T-helper 22 cell (primary cell): ENCODE results near the gene NBEAL1.
"Not testable (repeated sequence)": the region's sequence is repeated elsewhere in the genome, so short reads cannot be mapped to it uniquely, and the experiment has no call there.

Experiments used
- DNase-seq: peaks from one replicate; pipeline ENCODE4 v3.0.0-alpha.2; 2020; ENCODE audit warnings: low read depth

Gene NBEAL1

DNA sequence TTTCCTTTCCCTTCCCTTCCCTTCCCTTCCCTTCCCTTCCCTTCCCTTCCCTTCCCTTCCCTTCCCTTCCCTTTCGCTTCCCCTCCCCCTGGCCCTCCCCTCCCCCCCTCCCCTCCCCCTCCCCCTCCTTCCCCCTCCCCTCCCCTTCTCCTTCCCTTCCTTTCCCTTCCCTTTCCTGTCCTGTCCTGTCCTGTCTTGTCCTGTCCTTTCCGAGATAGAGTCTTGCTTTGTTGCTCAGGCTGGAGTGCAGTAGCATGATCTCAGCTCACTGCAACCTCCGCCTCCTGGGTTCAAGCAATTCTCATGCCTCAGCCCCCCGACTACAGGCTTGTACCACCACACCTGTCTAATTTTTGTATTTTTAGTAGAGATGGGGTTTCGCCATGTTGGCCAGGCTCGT is 24.5 kb downstream of the NBEAL1 start:
- not testable (repeated sequence) for DNase-seq

DNA sequence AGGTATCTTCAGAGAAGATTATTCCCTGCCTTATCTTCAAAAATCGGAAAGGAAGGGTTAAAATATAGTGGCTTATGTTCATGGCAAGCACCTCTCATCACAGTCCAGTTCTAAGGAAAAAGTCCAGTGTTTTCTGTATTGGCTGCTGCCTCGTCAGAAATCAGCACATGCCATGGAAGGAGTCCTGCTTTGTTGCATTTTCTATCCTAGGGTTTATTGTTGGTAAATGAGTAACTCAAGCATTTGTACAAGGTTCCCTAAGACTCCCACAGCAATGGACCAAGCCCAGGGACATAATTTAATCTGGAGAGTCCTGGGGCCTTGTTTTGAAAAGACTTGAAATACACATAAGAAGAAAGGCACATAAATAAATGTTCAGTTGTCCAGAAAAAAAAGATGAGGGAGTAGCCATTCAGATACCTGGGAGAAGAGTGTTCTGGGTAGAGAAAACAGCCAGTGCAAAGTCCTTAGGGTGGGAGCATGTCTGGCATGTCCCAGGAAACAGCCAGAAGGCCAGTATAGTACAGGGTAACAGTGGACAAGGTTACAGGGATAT is 26.4 kb downstream of the NBEAL1 start:
- DNase-seq: no peak

DNA sequence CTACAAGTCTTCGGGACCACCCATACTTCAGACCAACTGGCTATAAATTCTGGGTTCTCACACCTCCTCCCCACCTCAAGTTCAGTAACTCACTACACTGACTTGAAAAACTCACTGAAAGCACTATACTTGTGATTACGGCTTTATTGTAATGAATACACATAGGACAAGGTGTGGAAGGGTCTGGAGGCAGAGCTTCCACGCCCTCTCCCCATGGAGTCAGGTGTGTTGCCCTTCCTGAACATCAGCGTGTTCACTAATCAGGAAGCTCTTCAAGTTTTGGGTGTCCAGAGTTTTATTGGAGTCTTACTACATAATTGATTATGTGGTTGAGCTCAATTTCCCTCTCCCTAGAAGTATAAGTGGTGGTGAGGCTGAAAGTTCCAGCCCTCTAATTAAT is 27.5 kb downstream of the NBEAL1 start:
- DNase-seq: no peak

DNA sequence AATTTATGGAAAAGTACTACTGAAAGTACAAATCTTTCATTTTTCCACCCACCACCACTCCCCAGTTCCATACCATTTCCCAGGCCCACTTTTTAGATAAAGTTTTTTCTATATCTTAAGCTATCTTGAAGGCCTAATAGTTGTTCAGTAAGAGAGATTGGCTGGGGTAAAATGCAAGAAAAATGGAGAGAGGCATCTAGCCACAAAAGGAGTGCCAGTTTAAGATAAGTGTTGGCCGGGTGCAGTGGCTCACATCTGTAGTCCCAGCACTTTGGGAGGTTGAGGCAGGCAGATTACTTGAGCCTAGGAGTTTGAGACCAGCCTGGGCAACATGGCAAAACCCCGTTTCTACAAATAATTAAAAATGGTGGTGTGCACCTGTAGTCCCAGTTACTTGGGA is 28.6 kb downstream of the NBEAL1 start:
- DNase-seq: no peak

DNA sequence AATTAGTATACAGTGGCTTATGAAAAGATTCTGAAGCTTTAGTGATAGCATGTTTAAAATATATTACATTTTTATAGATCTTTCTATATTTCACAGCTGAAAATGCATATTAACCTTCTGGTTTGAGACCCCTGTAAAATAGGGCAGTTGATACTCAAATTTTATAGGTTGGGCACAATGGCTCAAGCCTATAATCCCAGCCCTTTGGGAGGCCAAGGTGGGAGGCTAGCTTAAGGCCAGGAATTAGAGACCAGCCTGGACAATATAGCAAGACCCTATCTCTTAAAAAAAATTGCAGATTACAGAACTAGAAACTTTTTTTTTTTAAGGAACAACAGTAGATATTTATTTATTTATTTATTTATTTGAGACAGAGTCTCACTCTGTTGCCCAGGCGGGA is 31.2 kb downstream of the NBEAL1 start:
- no peak for DNase-seq

DNA sequence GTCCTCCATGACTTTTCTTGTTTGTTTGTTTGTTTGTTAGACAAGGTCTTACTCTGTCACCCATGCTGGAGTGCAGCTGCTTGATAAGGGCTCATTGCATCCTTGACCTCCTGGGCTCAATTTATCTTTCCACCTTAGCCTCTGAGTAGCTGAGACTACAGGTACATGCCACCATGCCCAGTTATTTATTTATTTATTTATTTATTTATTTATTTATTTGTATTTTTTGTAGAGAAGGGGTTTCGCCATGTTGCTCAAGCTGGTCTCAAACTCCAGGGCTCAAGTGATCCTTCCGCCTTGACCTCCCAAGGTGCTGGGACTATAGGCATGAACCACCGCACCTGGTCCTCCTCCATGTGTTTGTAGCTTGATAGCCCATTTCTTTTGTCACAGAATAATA is 37.9 kb downstream of the NBEAL1 start:
- DNase-seq: no peak

DNA sequence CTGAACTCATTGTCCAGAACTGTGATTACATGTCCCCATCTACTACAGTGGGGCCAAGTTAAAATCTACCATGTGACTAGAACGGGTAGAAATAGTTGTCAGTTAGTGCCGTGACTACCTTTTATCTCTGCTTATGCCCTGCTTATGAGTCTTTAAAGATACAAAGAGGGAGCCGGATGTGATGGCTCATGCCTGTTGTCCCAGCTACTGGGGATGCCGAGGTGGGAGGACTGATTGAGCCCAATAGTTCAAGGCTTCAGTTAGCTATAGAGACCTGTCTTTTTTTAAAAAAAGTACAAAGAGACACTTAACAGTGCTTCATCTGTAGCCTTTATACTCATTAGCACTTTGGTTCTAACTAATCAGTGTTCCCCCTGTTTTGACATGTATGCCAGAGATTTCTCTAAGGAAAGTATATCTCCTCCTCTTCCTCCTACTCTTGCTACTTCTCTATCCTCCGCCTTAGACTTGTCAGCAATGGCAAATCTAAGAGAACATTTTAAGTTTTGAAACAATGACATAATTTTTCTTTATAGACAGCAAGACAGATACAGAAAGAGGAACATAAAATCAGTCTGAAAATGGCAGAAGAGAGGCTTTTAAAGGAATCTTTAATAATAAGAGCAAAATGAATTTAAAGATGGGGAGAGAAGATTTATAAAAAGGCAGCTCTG is 45.0 kb downstream of the NBEAL1 start:
- DNase-seq: no peak

DNA sequence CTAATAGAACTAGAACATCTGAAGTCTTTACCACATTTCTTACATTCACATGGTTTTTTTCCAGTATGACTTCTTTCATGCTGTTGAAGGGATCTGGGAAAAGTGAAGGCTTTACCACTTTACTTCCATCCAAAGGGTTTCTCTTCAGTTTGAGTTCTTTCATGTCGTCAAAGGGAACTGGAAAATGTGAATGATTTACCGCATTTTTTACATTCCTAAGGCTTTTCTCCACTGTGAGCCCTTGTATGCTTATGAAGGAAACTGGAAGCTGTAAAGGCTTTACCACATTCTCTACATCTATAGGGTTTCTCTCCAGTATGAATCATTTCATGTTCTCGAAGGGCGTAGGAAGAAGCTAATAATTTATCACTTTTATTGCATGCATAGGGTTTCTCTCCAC is 46.7 kb downstream of the NBEAL1 start:
- DNase-seq: no peak

DNA sequence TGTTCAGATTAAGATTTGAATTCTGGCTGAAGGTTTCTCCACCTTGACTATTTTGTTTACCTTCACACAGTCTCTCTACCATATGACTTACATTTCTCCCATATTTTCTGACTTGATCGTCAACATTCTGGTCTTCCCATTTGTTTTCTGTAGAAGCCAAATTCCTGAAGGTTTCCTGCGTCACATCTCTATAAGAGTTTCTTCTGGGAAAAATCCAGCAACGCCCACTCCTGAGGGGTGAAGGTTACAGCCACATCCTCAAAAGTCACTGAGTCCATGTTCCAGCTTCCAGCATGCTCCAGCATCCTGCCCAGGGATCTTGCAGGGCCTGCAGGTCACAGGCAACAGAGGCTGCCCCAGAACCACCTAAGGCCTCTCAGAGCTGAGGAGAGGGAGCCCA is 47.5 kb downstream of the NBEAL1 start:
- no peak for DNase-seq

DNA sequence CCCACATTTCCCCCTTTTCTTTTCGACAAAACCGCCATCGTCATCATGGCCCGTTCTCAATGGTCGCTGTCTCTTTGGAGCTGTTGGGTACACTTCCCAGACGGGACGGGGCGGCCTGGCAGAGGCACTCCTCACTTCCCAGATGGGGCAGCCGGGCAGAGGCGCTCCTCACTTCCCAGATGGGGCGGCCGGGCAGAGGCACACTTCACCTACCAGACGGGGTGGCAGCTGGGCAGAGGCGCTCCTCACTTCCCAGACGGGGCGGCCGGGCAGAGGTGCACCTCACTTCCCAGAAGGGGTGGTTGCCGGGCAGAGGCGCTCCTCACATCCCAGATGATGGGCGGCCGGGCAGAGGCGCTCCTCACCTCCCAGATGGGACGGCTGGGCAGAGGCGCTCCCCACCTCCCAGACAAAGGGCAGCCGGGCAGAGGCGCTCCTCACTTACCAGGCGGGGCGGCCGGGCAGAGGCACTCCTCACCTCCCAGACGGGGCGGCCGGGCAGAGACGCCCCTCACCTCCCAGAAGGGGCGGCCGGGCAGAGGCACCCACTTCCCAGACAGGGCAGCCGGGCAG is 51.9 kb downstream of the NBEAL1 start:
- DNase-seq: not testable (repeated sequence)

DNA sequence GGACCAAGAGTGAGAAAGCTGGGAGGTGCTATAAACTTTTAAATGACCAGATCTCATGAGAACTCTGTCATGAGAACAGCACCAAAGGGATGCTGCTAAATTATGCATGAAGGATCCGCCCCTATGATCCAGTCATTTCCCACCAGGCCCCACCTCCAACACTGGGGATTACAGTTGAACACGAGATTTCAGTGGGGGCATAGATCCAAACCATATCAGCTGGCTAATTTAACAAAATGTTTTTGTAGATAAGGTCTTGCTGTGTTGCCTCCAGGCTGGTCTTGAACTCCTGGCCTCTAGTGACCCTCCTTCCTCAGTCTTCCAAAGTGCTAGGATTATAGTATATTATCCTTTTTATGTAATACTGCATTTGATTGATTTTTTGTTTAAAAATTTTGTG is 56.0 kb downstream of the NBEAL1 start:
- DNase-seq: no peak

DNA sequence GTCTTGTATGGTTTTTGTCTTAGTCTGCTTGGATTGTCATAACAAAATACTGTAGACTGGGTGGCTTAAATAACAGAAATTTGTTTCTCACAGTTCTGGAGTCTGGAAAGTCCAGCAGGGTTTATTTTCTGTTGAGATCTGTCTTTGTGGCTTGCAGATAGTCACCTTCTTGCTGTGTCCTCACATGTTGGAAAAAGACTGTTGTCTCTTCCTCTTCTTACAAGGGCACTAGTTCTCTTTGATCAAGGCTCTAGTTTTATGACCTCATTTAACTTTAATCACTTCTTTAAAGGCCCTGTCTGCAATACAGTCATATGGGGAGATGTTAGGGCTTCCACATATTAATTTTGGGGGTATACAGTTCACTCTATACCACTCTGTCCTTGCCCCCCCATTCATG is 56.5 kb downstream of the NBEAL1 start:
- DNase-seq: no peak

DNA sequence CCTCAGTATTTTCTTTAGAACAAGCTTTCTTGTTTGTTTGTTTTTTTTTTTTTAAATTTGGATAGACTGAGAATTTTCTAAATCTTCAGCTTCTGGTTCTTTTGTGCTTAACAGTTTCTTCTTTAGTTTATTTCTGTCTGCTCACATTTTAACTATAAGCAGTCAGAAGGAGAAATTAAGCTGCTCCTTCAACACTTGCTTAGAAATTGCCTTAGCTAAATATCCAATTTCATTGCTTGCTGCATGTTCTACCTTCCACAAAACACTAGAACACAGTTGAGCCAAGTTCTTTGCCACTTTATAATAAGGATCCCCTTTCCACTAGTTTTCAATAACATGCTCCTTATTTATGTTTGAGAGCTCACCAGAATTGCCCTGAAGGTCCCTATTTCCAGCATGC is 57.7 kb downstream of the NBEAL1 start:
- DNase-seq: no peak

DNA sequence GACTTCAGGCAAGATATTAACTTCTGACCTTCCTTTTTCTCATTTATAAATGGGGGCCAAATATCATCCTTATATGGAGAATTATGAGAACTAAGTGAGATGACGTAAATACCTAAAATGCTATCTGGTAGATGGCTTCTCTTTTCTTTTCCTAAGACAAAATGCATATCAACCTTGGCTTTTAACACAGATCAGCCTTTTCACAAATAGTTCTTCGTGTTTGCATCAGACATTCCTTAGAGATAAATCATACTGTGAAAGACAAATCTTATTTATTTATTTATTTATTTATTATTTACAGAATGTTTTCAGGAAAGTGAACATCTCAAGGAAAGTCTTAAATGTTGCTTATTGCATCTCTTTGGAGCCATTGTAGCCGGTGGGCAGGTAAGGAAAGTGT is 62.8 kb downstream of the NBEAL1 start:
- DNase-seq: no peak

DNA sequence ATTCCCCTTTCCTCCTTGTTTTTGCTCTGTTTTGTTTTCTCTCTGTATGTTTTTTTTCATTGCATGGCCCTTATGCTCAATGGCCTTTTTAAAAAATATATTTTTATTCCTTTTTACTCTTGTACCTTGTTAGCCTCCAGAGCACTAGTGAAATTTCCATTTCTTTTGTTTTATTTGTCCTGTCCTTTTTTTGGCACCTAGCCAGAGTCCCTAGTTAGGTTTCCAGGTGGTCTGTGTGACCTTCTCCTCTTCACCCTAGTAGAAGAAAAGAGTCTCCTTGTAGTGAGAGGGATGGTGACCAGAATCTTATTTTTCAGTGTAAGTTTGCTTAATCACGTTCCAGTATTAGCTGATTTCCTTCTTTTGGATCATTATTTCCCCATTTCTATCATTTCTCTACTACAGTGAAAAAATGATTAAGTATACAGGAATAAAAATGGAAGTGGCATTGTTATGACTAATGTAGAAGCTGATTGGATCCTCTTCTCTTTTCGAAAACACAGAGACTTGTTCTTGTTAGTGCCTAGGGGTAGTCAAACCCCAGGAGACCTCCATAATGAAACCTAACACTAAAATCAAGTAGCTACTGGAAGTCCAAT is 65.9 kb downstream of the NBEAL1 start:
- DNase-seq: no peak

DNA sequence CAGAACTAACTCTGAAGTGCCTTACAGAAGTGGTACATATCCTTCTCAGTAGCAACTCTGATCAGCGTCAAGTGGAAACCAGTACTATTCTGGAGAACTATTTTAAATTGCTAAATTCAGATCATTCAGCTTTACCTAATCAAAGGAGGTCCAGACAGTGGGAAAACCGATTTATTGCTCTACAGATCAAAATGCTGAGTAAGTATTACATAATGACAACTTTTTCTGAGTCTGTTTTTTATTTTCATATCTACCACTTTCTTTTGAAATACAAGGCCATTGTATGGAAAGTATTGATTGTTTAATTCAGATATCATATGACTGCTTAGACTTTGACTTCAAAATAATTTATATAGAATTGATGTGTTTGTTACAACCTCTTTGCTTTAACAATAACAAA is 68.7 kb downstream of the NBEAL1 start:
- DNase-seq: no peak

DNA sequence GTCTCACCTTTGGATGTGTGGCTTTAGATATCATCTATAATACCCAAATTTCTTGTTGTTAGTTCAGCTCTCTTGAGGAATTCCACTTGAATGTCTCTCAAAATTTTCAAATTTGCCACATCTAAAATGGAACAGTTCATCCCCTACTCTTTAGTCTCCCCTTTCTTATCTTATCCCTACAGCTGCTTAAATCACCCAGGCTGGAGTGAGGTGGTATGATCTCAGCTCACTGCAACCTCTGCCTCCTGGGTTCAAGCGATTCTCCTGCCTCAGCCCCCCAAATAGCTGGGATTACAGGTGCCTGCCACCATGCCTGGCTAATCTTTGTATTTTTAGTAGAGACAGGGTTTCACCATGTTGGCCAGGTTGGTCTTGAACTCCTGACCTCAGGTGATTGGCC is 71.7 kb downstream of the NBEAL1 start:
- DNase-seq: not testable (repeated sequence)

DNA sequence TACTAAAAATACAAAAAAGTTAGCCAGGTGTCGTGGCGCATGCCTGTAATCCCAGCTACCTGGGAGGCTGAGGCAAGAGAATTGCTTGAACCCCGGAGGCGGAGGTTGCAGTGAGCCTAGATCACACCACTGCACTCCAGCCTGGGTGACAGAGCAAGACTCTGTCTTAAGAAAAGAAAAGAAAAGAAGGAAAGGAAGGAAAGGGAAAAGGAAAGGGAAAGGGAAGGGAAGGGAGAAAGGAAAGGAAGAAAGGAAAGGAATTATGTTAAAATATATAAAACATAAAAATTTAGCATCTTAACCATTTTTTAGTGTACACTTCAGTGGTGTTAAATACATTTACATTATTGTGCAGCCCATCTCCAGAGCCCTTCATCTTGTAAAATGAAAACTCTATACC is 76.0 kb downstream of the NBEAL1 start:
- not testable (repeated sequence) for DNase-seq

DNA sequence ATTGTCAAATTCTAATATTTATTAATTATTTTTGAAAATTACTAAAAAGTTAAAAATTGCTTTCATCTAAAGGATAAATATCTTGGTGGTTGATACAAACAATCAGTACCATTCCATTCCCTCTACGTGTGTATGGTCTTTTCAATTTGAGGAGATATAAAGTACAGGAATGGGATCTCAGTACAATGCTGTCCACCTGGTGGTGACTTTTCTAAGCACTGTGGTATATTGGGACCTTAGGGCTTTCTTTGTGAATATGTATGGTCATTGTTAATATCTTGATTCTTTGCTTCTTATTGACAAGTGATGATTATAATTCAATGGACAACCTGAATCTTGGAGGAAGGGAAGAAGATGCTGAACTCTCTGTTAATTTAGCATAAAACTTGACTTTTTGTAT is 83.1 kb downstream of the NBEAL1 start:
- no peak for DNase-seq

DNA sequence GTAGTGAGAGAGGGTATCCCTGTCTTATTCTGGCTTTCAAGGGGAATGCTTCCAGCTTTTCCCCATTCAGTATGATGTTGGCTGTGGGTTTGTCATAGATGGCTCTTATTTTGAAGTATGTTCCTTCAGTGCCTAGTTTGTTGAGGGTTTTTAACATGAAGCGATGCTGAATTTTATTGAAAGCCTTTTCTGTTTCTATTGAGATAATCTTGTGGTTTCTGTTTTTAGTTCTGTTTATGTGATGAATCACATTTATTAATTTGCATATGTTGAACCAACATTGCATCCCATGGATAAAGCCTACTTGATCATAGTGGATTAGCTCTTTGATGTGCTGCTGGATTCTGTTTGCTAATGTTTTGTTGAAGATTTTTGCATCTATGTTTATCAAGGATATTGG is 87.7 kb downstream of the NBEAL1 start:
- DNase-seq: not testable (repeated sequence)

DNA sequence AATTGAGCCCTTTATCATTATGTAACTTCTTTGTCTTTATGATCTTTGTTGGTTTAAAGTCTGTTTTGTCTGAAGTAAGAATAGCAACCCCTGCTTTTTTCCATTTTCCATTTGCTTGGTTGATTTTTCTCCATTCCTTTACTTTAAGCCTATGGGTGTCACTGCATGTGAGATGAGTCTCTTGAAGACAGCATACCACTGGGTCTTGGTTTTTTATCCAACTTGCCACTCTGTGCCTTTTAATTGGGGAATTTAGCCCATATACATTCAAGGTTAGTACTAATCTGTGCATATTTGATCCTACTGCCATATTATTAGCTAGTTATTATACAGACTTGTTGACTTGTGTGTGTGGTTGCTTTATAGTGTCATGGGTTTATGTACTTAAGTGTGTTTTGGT is 89.6 kb downstream of the NBEAL1 start:
- no peak for DNase-seq

DNA sequence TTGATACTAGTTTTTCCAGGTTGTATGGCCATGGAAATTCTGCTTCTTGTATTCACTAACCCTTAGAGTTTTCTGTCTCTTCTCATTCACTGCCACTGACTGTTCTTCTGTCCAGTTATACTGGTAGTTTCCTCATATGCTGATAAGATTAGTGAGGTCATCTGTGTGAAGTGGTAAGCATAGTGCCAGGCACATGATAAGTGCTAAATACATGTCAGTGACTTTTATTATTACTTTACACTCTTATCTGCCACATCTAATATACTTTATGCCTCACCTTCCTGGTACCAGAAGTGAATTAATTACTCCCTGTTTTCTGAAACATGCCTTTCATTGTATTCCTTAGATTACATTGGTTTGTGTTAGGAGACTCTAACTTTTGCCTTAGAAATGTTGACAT is 91.3 kb downstream of the NBEAL1 start:
- DNase-seq: no peak

DNA sequence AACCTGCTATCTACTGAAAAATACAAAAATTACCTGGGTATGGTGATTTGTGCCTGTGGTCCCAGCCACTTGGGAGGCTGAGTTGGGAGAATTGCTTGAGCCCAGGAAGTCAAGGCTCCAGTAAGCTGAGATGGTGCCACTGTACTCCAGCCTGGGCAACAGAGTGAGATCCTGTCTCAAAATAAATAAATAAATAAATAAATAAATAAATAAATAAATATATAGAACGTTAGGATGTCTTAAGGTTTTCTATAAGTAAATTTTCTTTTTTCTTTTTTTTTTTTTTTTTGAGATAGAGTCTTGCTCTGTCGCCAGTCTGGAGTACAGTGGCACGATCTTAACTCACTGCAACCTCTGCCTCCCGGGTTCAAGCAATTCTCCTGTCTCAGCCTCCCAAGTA is 95.8 kb downstream of the NBEAL1 start:
- not testable (repeated sequence) for DNase-seq

DNA sequence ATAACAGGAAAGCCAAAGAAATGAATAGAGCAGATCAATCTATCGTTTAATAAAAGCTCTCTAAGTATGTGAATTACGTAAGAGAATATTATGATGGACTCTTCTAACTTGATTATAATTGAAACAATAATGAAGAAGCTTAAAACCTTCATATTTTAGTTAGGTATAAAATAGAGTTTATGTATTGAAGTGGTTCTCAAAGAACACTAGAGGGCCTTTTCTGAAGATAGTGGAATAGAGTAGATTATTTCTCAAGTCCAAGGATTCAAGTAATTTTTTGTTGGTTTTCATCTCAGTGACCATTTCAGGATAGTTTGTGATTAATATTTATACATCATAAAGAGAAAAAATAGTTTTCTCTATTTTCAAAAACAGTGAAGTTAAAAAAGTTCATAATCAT is 97.7 kb downstream of the NBEAL1 start:
- DNase-seq: no peak
